Stimulated activated naive B cell treated with anti-CD40 and anti-IgM and Interleukin-4, amounts not matched to agents 10 μg/mL and 1 μg/mL and 100 μg/mL, for 72 hours (primary cell): ENCODE data around the gene ITGB2.

ENCODE experiments used
- ATAC-seq, 2 donors: fragments of 150-1000 bp; cut with Tn5 transposase; replicated peaks; 2 replicates each; pipeline ENCODE4 v1.10.0; 2021; ENCODE audit warnings: moderate library complexity in 1 of 2
- DNase-seq: peaks from one replicate; pipeline ENCODE4 v3.0.0; 2021
- H3K27ac Mint-ChIP-seq: one replicate; pipeline ENCODE4 v1.8.0; 2022; ENCODE audit warnings: mild to moderate bottlenecking, mixed read lengths
- H3K27me3 Mint-ChIP-seq, 2 donors: one replicate each; pipeline ENCODE4 v1.8.0; 2022; ENCODE audit warnings: mixed read lengths in 2 of 2
- H3K36me3 Mint-ChIP-seq, 2 donors: one replicate each; pipeline ENCODE4 v1.8.0; 2022; ENCODE audit warnings: mixed read lengths in 2 of 2, mild to moderate bottlenecking in 1 of 2
- H3K4me1 Mint-ChIP-seq, 2 donors: one replicate each; pipeline ENCODE4 v1.8.0; 2022; ENCODE audit warnings: mixed read lengths in 2 of 2, mild to moderate bottlenecking in 1 of 2
- H3K4me3 Mint-ChIP-seq, 2 donors: one replicate each; pipeline ENCODE4 v1.8.0; 2022; ENCODE audit warnings: mild to moderate bottlenecking in 2 of 2, mixed read lengths in 2 of 2, moderate library complexity in 1 of 2
- H3K9me3 Mint-ChIP-seq, 2 donors: one replicate each; pipeline ENCODE4 v1.8.0; 2022; ENCODE audit warnings: mixed read lengths in 2 of 2, mild to moderate bottlenecking in 1 of 2

The ITGB2 gene

DNA sequence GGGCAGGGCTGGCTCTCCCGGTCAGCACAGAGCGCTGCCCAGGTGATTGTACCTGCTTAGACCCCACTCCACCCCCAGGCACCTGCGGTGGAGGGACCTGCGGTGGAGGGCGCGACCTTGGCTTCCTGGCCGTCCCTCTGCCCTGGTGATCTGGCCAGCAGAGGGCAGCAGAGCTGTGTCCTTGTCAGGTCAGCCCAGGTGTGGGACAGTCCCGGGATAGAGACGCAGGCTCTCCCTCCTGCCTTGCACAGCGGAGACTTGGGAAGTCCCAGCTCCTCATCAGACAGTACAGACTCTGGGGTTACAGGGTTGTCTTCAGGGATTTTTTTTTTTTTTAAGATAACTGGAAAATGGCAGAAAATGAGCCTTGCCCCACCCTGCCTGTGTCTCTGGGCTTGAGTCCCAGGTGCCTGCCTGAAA lies 29.1 kb upstream of the ITGB2 start:
- ATAC-seq: peak; percentile 77 to 83
- H3K4me1 Mint-ChIP-seq: peaks cover 39 to 67% of the 10 kb centered on the region in 2 donors
- no peak overlapping the region for H3K27ac Mint-ChIP-seq

DNA sequence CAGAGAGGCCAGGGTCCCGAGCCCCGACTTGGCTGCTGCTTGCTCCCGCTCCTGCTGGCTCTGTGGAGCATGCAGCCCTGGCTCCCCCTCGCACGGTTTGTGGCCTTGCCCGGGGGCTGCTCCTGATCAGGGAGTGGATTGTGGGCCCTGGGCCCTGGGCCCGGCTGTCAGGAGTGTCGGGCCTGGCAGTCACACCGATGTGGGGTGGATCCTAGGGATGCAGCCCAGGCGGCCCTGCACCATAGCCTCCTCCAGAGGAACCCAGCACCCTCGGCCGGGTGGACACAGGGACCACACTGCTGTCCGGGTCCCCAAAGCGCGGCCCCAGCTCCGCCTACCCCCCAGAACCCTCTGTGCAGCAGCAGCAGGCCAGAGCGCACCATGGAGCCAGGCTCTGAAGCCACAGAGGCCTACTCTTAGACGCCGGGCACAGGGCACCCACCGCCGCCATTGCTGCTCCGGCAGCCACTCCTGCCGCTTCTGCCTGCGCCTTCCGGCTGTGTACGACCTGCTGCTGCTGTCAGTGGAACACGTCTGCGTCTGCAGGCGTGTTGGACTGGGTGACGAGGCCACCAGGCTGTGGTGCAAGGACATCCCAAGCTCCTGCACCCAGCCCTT lies 28.6 kb upstream of the ITGB2 start:
- Mint-ChIP-seq H3K4me3 (no peak overlapping the region), H3K4me1 (peaks cover 42 to 65% of the 10 kb centered on the region in 2 donors), H3K27me3 (no peaks in the 10 kb centered on the region), H3K36me3 (peaks cover 37 to 58% of the 10 kb centered on the region in 2 donors), H3K9me3 (no peaks in the 10 kb centered on the region), H3K27ac (no peak overlapping the region)
- DNase-seq: no peak
- ATAC-seq: no peak

More for the DNA sequence above, 29.1 kb upstream of the ITGB2 start:
- Mint-ChIP-seq H3K9me3 (no peaks in the 10 kb centered on the region), H3K27me3 (no peaks in the 10 kb centered on the region), H3K36me3 (peaks cover 37 to 57% of the 10 kb centered on the region in 2 donors), H3K4me3 (no peak overlapping the region)
- peak; percentile 68 for DNase-seq

DNA sequence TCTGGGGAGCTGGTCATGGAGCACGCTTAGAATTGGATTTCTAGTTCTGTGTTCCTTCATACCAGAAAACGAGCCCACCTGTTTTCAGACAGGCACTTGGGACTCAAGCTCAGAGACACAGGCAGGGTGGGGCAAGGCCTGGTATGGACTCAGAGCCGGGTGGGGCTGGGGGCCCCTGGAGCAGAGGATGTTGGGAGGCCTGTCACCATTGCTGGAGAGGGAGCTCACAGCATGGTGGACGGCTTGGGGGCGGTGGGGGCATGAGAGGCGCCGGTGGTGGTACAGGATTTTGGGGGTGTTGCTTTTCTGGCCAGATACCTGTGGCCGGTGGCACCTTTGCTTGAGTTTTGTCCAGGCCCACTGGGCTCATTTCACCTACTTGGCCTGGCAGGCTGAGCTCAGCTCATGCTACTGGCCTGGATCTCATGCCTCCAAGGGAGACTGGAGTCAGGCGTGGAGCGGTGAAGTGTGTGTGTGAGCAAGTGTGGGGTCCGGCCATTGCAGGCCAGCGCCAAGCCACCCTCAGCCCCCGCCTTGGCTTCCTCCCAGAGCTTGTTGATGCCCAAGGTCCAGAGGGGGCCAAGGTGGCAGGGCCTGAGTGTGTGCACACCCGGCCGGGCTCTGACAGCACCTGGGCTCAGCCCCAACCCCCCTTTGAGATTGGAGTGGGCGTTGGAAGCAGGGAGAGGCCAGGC lies 27.9 kb upstream of the ITGB2 start:
- Mint-ChIP-seq H3K27ac (no peak overlapping the region), H3K27me3 (no peaks in the 10 kb centered on the region), H3K9me3 (no peaks in the 10 kb centered on the region), H3K4me1 (peaks cover 41 to 66% of the 10 kb centered on the region in 2 donors), H3K36me3 (peaks cover 31 to 56% of the 10 kb centered on the region in 2 donors), H3K4me3 (no peak overlapping the region)
- no peak for ATAC-seq
- no peak for DNase-seq

DNA sequence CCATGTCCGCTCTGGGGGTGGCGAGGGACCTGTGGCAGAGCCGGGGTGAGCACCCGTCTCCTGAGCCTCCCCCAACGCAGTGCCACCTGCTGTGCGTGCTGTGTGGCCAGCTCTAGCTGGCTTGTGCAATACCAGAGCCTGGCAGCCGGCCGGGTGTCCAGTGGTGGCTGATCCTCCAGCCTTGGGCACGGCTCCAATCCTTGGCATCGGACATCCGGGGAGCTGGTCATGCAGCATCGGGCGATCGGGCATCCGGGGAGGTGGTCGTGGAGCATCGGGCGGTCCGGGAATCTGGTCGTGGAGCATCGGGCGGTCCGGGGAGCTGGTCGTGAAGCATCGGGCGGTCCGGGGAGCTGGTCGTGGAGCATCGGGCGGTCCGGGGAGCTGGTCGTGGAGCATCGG lies 27.2 kb upstream of the ITGB2 start:
- Mint-ChIP-seq H3K9me3 (no peaks in the 10 kb centered on the region), H3K27ac (no peak overlapping the region), H3K36me3 (peaks cover 35 to 58% of the 10 kb centered on the region in 2 donors), H3K27me3 (no peaks in the 10 kb centered on the region), H3K4me1 (peaks cover 44 to 66% of the 10 kb centered on the region in 2 donors), H3K4me3 (no peak overlapping the region)
- ATAC-seq (no peak), DNase-seq (no peak)

DNA sequence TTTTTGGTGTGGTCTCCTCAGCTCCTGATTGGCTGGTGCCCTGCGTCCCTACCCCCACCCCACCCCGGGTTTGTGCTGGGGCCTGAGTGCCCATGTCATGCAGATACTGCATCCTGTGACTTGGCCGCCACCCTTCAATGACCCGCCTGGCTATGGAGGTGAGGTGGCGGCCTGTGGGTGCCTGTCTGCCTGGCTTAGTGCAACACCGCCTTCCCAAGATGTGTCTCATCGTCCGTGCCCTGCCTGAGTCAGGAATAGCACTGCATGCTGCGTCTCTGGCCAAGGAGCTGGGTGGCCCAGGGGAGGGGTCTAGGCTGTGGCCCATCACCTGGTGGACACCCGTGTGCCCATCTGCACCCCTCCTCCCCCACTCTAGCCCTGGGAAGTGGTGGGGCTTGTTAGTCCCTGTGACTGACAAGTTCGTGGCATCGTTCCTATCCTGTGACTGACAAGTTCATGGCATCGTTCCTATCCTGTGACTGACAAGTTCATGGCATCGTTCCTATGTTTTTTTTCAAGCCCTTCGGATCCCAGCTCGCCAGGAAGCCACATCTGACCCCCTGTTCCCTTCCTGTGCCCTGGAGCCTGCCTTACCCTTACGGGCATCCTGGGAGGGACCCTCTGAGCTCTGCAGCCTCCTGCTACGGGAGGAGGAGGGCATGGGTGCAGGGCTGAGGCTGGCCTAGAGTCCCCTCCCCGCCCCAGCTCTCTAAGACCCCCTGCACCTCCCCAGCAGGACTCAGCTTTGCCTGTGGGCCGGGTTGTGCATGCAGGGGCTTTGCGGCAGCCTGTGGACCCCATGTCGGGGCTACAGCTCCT lies 26.6 kb upstream of the ITGB2 start:
- peaks cover 44 to 66% of the 10 kb centered on the region in 2 donors for H3K4me1 Mint-ChIP-seq
- H3K36me3 Mint-ChIP-seq: peaks cover 33 to 58% of the 10 kb centered on the region in 2 donors
- H3K27ac Mint-ChIP-seq: no peak overlapping the region
- no peak overlapping the region for H3K4me3 Mint-ChIP-seq
- DNase-seq (no peak), ATAC-seq (no peak)
- H3K9me3 Mint-ChIP-seq: no peaks in the 10 kb centered on the region
- H3K27me3 Mint-ChIP-seq: no peaks in the 10 kb centered on the region

DNA sequence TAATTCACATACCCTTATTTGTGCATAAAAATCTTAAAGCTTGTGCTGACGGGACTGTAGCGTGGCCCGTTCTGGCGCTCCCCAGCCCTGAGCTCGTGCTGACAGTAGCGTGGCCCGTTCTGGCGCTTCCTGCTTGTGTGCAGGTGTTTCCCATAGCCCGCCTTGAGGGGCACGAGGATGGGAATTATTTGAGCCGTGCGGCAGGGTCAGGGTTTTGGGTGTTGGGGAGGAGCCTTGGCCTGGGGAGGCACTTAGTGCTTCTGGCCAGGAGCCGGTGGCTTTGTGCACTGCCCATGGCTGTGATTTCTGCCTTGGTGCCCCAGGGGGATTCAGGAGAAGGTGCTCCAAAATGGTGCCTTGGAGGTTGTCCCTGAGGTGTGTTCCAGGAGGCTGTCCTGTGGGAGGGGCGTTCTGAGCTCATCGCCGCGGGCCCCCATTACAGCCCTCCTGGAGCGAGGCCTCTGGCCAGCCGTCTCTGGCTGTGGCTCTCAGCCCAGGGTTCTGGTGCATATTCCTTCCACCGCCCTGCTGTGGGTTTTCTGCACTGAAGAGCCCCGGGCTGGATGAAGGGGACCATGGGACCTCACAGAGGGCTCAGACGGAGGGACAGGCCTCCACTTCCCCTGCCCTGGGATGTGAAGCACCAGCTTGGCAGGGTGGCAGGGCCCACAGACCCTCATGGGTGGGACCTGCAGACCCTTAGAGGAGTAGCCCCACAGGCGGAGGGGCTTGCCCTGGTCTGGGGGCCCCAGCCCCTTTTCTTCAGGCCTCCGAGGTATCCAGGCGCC lies 25.7 kb upstream of the ITGB2 start:
- Mint-ChIP-seq H3K4me1 (peaks cover 46 to 66% of the 10 kb centered on the region in 2 donors), H3K4me3 (no peak overlapping the region), H3K27me3 (no peaks in the 10 kb centered on the region), H3K9me3 (no peaks in the 10 kb centered on the region), H3K27ac (no peak overlapping the region), H3K36me3 (peaks cover 31 to 60% of the 10 kb centered on the region in 2 donors)
- ATAC-seq (no peak), DNase-seq (no peak)

DNA sequence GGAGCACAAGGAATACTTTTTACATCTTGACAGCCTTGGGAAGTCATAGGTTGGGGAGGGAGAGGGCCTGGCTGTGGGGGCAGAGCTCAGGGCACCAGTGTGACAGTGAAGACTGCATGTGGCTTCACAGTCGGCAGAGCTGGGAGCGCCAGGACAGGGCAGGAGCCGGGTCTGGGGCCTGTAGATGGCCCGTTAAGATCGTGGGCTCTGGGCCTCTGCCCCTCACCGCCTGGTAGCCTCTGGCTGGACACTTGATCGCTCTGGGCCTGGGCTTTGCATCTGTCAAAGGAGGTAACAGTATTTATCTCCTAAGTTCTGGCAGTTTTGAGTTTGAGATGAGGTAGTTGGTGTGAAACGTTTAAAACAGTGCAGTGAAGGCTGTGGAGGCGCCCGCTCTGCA lies 23.9 kb upstream of the ITGB2 start:
- Mint-ChIP-seq H3K36me3 (peaks cover 26 to 58% of the 10 kb centered on the region in 2 donors), H3K9me3 (no peaks in the 10 kb centered on the region), H3K27ac (no peak overlapping the region), H3K27me3 (no peaks in the 10 kb centered on the region), H3K4me1 (peaks cover 45 to 66% of the 10 kb centered on the region in 2 donors), H3K4me3 (no peak overlapping the region)
- ATAC-seq (no peak), DNase-seq (no peak)

DNA sequence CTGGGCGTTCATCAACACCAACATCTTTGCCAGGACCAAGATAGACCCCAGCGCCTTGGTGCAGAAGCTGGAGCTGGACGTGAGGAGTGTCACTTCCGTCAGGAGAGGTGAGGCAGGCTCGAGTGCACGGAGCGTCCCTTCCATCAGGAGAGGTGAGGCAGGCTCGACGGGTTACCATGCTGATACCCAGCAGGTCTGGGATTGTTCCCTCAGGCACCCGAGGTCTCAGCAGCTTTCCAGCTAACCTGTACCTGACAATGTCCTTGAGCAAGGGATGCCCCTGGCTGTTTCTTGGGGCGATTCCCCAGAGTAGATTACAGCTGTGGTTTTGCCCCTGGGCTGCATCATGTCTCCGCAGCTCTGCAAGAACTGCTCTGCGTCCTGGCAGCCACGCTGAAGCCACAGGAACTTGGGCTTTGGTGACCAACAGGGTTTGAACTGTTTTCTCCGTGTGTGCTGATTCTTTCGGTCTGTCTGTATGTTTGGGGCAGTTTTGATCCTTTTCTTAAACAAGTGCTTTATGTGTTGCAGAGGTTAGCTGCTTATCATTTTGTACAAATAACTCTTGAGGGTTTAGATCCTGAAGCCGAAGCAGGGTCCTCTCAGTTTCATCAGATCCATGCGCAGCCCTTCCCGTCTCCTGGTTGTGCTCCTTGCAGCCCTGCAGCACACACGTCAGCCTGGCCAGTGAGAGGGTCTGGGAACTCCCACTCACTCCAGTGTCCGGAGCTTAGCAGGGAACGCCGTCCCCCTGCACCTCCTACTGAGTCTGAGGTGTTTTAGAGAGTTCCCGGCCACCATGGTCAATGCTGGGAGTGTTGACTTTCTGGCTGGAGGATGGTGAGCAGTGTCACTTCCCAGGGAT lies 23.2 kb upstream of the ITGB2 start:
- ATAC-seq (no peak), DNase-seq (no peak)
- peaks cover 27 to 57% of the 10 kb centered on the region in 2 donors for H3K36me3 Mint-ChIP-seq
- peaks cover 46 to 66% of the 10 kb centered on the region in 2 donors for H3K4me1 Mint-ChIP-seq
- no peaks in the 10 kb centered on the region for H3K27me3 Mint-ChIP-seq
- H3K27ac Mint-ChIP-seq: no peak overlapping the region
- H3K4me3 Mint-ChIP-seq: peak overlapping the region in 1 of 2 donors; percentile 28
- no peaks in the 10 kb centered on the region for H3K9me3 Mint-ChIP-seq

DNA sequence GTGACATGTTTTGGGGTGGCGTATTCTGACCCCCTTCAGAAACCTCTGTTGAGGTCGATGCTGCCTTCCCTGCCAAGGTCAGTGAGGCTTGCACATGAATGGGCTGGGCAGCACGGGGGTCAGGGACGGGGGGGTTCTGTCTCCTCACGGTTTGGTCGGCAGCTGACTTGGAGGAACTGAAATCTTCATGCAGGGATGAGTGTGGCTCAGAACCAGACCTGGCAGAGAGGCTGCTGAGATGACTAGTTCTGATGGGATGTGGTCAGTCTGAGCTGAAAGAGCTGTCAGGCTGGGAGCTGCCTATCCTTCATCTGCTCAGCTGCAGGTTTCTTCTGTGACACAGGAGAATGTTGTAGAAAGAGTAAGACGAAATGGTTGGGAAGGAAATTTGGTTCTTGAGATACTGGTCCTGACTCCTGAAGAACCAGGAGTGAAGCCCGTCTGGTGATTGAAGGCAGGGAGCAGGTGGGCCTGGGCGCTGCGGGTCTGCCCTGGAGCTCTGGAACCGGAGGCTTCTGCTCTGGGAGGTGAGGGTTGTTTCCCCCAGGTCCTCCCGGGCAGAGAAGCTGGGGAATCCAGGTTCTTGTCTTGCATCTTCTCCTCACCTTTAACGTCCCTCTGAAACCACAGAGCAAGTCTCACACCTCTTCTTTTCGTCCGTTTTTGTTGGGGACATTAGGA lies 22.4 kb upstream of the ITGB2 start:
- ATAC-seq (peak; percentile 72 to 75), DNase-seq (no peak)
- Mint-ChIP-seq H3K36me3 (peaks cover 27 to 57% of the 10 kb centered on the region in 2 donors), H3K27ac (no peak overlapping the region), H3K4me3 (peak overlapping the region; percentile 28 to 39), H3K27me3 (no peaks in the 10 kb centered on the region), H3K4me1 (peaks cover 48 to 72% of the 10 kb centered on the region in 2 donors), H3K9me3 (no peaks in the 10 kb centered on the region)

DNA sequence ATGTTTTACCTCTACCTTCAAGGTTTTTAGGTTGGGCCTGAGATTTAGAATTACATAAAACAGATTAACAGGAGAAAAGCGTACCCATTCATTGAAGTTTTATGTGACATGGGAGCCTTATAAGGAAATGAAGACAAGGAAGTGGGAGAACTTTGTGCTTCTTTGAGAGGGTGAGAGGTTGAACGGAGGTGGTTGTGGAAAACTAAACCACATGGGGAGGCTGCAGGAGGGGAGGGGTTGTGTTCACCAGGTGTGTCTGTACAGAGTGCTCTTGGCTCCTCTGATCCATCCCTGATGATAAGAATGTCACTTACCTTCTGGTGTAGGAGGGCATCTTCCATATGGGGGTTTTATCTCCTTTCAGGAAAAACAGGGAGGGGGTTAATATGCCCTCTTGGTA lies 21.9 kb upstream of the ITGB2 start:
- H3K4me3 Mint-ChIP-seq: peak overlapping the region; percentile 75 to 79

DNA sequence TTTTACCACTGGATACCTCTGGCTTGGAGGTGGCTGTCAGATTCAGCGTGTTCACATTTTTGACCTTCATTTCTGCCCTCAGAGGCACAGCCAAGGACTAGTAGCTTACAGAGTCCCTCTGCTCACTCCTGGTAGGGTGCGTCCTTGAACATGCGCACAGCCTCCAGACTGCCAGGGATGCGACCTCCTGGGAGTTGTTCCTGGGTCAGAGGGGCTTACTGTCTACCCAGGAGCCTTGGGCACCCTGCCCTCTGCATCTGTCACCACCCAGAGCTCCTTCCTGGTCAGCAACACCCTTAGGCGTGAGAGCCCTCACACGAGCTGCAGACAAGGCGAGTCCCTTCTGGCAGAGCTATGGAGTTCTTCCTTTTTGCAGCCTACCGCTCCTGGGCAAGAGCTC lies 20.9 kb upstream of the ITGB2 start:
- Mint-ChIP-seq H3K4me3 (peak overlapping the region; percentile 89 to 93), H3K4me1 (peaks cover 48 to 72% of the 10 kb centered on the region in 2 donors), H3K27me3 (no peaks in the 10 kb centered on the region), H3K36me3 (peaks cover 23 to 45% of the 10 kb centered on the region in 2 donors), H3K9me3 (no peaks in the 10 kb centered on the region), H3K27ac (peak overlapping the region; percentile 77)
- ATAC-seq: no peak
- DNase-seq: no peak

More for the DNA sequence above, 21.9 kb upstream of the ITGB2 start:
- DNase-seq (no peak), ATAC-seq (peak; percentile 17 to 27)
- H3K27ac Mint-ChIP-seq: no peak overlapping the region
- H3K4me1 Mint-ChIP-seq: peaks cover 48 to 72% of the 10 kb centered on the region in 2 donors
- H3K9me3 Mint-ChIP-seq: no peaks in the 10 kb centered on the region
- H3K36me3 Mint-ChIP-seq: peaks cover 23 to 52% of the 10 kb centered on the region in 2 donors
- H3K27me3 Mint-ChIP-seq: no peaks in the 10 kb centered on the region

DNA sequence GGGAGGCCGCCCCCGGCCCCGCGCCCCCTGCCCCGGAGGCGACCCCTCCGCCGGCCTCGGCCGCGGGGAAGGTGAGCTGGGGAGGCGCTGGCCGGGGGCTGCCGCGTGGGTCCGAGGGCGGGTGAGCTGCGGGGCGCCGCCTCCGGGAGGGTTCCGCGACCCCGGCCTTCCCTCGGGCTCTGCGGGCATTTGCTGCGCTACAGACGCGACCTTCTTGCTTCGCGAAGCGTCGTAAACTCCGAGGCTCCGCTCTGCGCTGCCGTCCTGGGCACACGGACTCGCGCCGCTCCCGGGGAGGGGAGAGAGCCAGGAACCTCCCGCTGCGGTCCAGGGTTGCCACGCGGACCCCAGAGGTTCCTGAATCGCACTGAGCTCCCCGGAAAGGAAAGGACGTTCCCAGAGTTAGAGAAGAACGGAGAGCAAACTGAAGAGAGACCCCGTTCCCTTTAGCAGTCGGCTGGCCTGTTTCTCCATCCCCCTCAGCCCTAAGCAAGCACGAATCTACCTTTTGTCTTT lies 19.5 kb upstream of the ITGB2 start:
- H3K4me3 Mint-ChIP-seq: peak overlapping the region; percentile 89 to 93
- DNase-seq: no peak
- peak; percentile 51 to 53 for ATAC-seq
- peaks cover 16 to 36% of the 10 kb centered on the region in 2 donors for H3K36me3 Mint-ChIP-seq
- H3K4me1 Mint-ChIP-seq: peaks cover 45 to 60% of the 10 kb centered on the region in 2 donors
- no peaks in the 10 kb centered on the region for H3K9me3 Mint-ChIP-seq
- peak overlapping the region; percentile 73 for H3K27ac Mint-ChIP-seq
- no peaks in the 10 kb centered on the region for H3K27me3 Mint-ChIP-seq
